ENCODE results near the gene FBLN7.
"Not testable (repeated sequence)": the region's sequence is repeated elsewhere in the genome, so short reads cannot be mapped to it uniquely, and the experiment has no call there.

Gene FBLN7

DNA sequence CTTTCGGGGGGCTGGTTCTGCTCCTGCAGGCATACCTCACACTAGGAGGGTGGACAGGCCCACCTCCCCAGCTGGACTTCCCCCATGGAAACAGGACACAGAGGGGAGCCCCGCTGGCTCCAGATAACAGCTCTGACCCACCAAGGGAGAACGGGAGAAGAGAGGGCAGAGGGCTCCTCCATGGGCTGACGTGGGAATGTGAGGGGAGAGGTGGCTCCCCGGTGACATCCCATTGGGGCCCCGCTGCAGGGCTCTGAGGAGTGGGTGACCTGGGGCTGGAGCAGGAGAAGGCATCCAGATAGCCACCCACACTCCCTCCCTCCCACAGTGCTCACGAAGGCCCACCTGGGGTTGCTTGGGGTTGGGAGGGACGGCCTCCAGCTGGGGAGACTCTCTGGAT is 45.9 kb downstream of the FBLN7 start:
- no peak for DNase-seq (ENCODE audit: low read depth)

DNA sequence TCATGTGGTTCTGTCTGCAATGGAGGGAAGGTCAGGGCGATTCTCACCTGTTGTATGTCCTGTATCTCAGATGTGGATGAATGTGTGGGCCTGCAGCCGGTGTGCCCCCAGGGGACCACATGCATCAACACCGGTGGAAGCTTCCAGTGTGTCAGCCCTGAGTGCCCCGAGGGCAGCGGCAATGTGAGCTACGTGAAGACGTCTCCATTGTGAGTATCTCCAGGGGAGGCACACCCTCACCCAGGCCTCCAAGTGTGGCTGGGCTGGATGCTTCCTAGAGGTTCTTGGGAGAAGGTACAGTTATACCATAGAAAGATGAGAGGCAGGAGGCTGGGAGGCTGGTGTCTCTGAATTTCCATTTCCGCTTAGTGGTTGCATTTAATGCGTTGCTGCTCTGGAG is 46.9 kb downstream of the FBLN7 start:
- no peak for DNase-seq (ENCODE audit: low read depth)

DNA sequence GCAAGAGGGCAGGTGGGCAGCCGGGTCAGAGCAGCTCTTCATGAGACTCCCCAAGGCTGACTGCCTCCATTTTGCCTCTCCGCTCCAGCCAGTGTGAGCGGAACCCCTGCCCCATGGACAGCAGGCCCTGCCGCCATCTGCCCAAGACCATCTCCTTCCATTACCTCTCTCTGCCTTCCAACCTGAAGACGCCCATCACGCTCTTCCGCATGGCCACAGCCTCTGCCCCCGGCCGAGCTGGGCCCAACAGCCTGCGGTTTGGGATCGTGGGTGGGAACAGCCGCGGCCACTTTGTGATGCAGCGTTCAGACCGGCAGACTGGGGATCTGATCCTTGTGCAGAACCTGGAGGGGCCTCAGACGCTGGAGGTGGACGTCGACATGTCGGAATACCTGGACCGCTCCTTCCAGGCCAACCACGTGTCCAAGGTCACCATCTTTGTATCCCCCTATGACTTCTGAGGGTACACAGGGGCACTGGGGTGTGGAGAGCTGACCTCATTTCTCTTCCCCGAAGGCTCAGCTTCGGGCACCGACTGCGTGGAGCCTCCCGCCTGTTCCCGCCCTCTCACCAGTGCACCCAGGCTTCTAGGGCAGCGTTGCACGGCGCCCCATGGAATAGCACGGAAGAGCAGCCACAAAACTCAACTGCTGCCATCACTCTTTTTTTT is 49.0 kb downstream of the FBLN7 start:
- no peak for DNase-seq (ENCODE audit: low read depth)

DNA sequence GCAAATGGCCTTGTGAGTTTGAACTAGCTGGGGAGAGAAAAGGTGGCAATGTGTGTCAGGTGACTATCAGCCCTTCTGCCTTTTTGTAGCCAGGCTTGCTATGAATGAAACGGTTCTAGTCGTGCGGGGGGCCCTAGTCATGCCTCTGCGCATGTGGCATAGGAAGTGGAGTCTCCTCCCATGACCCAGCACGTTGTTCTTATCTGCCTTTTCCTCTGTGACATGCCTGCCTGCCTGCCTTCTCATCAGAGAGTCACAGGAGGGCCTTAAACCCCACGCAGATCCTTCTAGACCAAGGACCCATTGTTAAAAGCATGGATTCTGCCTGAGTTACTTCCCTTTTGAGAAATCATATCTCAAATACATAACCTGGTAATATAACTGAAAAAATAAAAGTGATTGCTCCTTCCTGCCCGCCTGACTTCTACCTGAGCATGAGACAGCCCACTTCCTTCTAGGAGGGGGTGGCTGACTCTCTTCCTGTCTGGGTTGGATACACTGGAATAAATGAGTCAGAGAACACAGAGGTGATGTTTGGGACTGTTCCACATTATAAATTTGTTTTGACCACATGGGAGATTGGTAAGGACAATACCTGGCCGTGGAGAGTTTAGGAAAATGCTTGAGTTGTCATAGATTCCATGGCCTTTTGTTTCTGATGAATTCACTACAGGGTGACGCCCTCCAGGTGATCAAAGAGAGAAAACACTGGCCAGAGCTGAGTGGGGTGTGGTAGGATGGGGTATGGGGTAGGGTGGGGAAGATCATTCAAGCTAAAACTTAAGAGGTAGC is 49.8 kb downstream of the FBLN7 start:
- peak; percentile 79 for DNase-seq (ENCODE audit: low read depth)

DNA sequence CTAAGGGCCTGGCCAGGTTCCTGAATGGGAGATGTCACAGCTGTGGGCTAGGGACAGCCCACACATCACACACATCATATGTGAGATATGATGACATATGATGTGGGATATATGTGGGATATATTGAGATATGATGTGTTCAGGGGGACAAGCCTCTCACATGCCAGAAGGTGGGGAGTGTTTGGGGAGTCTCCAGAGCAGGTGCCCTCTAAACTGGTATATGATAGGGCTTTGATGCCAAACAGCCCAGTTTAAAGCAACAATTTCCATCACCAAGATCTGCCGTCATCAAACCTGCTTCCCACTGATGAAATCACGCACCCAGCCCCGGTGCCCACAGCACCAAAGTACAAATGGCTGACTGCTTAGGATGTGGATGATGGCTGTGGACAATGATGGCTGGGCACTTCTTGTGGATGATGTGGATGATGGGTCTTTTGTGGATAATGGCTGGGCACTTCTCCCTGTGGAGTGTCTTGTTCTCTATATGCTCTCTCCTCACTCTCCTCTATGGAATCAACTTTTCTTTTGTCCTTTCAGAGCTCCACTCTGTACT is 50.9 kb downstream of the FBLN7 start:
- DNase-seq (ENCODE audit: low read depth), result no peak

DNA sequence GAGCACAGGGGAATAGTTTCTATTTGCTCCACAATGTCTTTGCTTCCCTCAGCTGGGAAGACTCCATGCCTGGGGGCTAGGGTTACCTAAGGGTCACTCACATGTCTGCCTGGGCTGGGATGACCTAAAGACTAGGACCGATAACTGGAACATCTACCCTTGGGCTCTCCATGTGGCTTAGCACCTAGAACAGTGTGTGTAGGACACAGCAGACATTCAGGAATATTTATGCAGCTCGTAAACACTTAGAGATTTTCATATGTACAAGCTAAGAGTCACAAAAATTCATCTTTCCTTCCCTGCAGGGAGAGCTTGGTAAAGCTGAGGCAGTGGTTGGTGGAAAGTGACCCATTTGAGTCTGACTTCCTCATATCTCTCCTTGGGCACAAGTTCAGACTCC is 55.8 kb downstream of the FBLN7 start:
- no peak for DNase-seq (ENCODE audit: low read depth)

DNA sequence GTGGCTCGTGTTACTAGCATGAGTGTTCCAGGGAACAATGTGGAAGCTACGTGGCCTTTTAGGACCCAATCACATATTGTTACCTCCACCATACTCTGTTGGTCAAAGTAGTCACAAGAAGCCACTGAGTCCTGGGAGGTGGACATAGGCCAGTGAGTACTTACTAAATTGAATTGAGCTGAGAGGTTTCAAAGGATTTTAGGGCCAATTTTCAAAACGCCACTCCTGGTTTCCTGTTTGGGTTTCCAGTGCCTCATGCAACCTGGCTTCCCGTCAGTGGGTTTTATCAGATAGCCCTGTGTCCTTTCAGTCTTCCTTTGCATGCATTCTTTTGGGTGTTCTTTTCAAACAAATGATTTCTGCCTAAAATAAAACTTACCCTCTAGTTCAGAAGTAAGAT is 56.3 kb downstream of the FBLN7 start:
- DNase-seq (ENCODE audit: low read depth), result no peak

DNA sequence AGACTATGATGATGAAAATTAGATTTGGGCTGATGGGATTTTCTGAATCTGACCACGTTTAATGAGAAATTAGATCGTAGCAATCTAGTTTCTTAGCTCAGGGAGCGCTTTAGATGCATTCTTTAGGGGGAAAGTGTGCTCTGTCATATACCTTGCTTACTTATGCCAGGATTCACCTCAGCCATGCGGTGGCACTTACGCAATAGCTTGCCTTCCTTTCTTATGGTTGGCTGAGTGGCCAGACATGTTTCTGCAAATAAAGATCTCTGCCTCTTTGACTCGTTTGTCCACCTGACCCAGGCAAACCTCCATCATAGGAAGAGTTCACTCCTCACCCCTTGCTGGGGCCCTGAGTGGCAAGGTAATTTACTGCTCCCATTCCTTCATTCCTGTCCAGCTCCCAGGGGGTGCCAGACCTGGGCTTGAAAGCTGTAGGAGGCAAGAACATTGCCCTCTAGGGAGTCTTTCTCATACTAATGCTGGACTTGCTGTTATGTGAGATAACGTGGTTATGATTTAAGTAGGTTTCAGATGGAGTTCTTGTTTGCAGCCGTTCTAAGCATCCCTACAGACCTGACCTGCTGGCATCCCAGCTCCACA is 57.1 kb downstream of the FBLN7 start:
- DNase-seq (ENCODE audit: low read depth), result no peak

DNA sequence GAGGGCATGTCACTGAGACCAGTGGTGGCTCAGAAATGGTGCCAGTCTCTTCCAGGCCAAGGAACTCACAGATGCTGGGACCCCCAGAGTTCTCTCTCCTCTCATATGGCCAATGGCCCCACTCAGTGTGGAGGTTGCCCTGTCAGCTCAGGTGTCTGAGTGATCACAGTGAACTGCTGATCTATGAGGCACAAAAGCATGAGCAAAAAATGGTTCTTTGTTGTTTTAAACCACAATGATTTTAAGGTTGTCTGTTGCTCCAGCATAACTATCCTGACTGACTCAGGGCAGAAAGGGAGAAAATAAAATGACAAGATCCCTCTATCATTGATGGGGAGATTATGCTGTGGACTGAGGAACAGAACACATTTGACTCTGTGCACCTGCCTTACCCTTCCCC is 57.8 kb downstream of the FBLN7 start:
- DNase-seq (ENCODE audit: low read depth), result no peak

DNA sequence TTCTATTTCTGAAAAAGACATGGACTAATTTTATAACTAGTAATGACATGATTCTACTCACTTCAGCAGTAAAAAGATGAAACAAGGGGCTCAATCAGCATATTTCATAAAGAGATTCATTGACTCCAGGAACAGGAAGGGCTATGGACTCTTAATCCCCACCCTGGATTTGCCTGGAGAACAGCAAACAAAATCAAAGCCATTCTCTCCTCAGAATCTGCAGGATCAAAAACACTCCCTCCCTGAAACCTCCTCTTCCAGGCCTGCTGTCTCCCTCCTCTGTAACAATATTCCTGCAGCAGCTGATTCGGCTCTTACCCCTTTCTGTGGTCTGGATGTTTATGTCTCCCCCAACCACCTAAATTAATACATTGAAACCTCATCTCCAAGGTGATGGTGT is 59.7 kb downstream of the FBLN7 start:
- no peak for DNase-seq (ENCODE audit: low read depth)

DNA sequence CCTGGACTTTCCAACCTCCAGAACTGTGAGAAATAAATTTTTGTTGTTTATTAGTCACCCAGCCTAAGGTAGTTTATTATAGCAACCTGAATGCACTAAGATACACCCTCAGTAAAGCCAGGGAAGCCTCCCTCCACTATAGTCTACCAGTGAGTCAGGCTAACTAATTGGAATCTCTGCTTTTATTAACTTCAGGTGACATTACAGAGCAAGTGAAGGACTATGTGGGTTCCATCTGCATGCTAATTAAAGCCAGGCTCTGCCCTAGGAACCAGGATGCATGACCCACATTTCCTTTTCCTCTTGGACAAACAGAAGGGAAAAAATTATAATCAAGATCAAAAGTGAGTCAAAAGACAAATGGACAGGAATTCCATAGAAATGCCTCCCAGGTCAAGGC is 60.6 kb downstream of the FBLN7 start:
- no peak for DNase-seq (ENCODE audit: low read depth)

DNA sequence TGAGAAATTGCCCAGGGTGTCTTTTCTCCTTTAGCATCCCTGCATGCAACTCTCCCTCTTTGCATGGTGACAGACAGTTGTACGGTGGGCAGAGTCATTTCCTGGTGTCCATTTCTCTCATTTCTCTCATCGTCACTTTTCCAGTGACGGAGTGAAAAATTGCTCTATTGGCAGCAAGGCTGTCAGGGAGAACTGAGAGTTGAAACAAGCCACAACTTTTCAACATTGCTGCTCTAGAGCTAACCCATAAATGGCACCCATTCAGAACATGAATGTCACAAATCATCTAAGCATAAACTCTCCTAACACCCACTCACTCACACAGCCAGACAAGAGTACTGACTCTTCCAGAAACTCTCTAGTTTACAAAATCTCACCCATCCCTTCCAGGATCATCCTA is 61.0 kb downstream of the FBLN7 start:
- DNase-seq (ENCODE audit: low read depth), result no peak

DNA sequence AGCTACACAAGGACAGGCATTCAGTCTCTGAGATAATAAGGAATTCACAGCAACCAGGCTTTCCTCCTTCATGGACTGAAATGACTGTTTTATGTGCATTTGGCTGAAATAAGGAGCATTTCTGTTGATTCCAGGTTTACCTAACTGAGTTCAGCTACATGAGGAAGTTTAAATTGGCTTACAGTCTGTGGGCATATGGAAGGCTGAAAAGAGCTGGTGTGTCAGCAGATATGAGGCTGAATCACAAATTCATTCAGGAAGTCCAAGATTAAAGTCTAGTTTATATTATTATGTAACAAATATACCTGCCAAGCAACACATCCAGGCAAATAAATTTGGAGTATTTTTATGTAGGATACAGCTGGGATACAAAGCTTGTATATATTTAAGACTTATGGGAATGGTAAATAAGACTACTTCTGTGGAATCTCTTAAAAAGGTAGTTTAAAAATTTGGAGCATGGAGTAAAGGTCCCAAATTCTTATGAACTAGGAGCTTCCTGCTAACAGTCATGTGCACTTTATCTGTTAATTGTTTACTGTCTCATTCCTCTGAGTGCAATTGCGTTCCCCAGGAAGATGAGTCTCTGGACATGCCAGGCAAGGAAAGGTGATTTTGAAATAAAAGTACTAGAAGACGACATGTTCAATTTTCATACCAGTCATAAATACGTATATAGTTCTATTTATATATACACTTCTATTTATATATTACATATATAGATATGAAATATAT is 63.7 kb downstream of the FBLN7 start:
- DNase-seq (ENCODE audit: low read depth), result no peak

DNA sequence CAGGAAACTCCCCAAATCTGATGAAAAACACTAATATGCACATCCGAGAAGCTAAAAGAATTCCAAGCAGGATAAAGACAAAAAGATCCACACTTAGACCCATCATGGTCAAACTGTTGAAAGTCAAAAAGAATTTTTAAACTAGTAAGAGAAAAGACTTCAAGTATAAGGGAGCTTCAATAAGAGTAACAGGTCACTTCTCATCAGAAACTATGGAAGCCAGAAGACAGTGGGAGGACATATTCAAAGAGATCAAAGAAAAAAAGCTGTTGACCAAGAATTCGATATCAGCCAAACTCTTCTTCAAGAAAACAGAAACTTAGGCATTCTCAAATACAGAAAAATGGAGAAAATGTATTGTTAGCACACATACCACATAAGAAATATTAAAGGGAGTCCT is 66.2 kb downstream of the FBLN7 start:
- DNase-seq (ENCODE audit: low read depth), result no peak

DNA sequence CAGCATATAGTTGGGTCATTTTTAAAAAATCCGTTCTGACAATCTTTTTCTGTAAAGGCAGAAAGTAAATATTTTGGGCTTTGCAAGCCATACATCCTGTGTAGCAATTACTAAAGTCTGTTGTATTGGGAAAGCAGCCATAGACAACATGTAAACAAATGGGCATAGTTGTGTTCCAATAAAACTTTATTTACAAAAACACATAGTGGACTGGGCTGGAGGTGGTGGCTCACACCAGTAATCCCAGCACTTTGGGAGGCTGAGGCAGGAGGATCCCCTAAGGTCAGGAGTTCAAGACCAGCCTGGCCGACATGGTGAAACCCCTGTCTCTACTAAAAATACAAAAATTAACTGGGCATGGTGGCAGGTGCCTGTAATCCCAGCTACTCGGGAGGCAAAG is 69.7 kb downstream of the FBLN7 start:
- DNase-seq (ENCODE audit: low read depth), result not testable (repeated sequence)

DNA sequence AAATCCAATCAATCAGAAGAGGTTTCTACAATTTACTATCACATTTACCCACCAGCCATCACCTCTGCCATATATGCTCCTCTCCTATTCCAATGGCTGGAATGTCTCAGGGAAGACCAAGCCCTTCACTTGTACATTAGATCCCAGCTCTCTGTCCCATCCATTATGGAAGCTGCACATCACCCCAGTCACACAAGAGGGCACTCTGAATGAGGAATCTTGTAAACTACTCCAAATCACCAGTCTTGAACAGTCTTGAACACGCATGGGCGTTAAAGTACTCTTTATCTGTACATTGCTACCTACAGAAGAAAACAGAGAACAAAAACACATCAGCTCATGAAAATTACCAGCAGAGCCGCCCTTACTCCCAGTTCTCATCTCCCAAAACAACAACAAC is 78.0 kb downstream of the FBLN7 start:
- no peak for DNase-seq (ENCODE audit: low read depth)

DNA sequence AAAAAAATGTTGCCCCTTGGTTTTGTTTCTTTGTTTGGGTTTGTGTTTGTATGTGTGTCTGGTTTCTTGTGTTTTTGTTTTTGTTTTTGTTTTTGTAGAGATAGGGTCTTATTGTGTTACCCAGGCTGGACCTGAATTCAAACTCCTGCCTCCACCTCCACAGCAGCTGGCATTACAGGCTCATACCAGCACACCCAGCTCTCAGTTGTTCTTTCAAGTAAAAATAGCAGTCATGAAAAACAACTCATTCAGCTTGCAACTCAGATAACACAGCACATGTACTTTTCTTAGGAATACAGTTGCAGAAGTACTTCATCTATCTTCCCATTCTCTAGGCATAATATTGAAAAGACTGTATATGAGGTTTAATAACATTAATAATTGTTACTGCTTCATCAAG is 79.7 kb downstream of the FBLN7 start:
- DNase-seq (ENCODE audit: low read depth), result no peak

DNA sequence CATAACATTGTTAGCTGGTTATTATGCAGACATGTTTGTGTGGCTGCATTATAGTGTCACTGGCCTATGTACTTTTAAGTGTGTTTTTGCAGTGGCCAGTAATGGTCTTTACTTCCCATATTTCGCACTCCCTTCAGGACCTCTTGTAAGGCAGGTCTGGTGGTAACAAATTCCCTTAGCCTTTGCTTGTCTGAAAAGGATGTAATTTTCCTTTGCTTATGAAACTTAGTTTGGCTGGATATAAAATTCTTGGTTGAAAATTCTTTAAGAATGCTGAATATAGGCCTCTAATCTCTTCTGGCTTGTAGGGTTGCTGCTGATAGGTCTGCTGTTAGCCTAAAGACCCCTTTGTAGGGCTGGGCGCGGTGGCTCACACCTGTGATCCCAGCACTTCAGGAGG is 82.0 kb downstream of the FBLN7 start:
- no peak for DNase-seq (ENCODE audit: low read depth)

DNA sequence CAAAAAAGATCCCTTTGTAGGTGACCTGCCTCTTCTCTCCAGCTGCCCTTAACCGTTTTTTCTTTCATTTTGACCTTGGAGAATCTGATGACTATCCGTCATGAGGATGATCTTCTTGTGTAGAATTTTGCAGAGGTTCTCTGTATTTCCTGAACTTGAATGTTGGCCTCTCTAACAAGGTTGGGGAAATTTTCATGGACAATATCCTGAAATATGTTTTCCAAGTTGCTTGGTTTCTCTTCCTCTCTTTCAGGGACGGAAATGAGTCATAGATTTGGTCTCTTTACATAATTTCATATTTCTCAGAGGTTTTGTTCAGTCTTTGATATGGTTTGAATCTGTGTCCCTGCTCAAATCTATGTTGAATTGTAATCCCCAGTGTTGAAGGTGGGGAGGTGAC is 82.6 kb downstream of the FBLN7 start:
- no peak for DNase-seq (ENCODE audit: low read depth)

DNA sequence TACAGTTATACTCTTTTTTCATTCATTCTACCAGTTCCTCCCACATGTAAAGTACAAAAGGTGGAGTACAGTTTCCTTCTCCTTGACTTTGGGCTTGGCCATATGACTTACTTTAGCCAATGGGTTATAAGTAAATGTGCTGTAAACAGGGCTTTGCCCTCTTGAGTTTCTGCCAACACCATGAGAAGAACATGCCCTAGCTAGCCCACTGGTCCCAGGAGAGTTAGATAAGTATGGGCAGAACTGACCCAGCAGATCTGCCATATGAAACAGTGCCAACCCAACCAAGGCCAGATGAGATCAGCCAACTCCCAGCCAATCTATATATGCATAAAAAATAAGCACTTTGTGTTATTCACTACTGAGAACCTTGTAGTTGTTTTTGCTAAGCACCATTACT is 91.2 kb downstream of the FBLN7 start:
- DNase-seq (ENCODE audit: low read depth), result no peak

DNA sequence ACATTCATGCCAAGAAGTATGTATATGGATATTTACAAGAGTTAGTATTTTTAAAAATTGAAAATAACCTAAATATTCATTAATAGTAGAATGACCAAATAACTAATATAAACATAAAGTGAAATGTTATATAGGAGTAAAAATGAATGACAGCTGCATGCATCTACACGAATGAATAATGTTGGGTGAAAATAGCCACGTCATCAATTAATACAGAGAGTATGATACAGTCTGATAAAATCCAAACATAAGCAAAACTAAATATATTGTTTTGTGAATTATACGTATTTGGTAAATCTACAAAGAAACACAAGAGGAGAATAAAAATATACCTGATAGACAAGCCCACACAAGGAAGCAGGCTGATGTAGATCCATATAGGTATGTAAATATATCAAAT is 92.2 kb downstream of the FBLN7 start:
- no peak for DNase-seq (ENCODE audit: low read depth)
